Measurements from ENCODE around the gene CAPSL. TPM values are rescaled to one million over a fixed set of nuclear protein-coding genes. Genes with fewer than 3 reads are reported as not detected.

Gene CAPSL
- total and polyA plus RNA-seq, 2 experiments from 2014 or later = 0.73 TPM; not detected in 1

- Histone ChIP-seq H2AFZ (no peak overlapping the region), H3K9me2 (ENCODE audit: insufficient read depth) (peaks cover 5% of the 10 kb centered on the region; the same call in 1 of the 2 replicates), H3K4me1 (ENCODE audit: insufficient read depth) (peaks cover 11% of the 10 kb centered on the region), H3K27me3 (ENCODE audit: insufficient read depth) (no peaks in the 10 kb centered on the region), H3K79me2 (replicated peaks; ENCODE audit: insufficient read depth) (no peaks in the 10 kb centered on the region), H4K20me1 (replicated peaks; ENCODE audit: insufficient read depth) (no peaks in the 10 kb centered on the region), H3K4me3 (no peak overlapping the region), H3K36me3 (ENCODE audit: insufficient read depth) (no peaks in the 10 kb centered on the region), H3K27ac (ENCODE audit: low read depth) (no peak overlapping the region), H3F3A (replicated peaks; ENCODE audit: low read depth) (no peaks in the 10 kb centered on the region), H3K4me2 (no peak overlapping the region)
- no peak for TF ChIP-seq POLR2AphosphoS5 (IDR thresholded peaks at IDR 0.05; ENCODE audit: low read depth)
- TF ChIP-seq EZH2 (IDR thresholded peaks at IDR 0.05; ENCODE audit: low read depth, unreplicated experiment) = no peak
- no peak for TF ChIP-seq ZNF462 (CRISPR knock-in tag; IDR thresholded peaks at IDR 0.05)
- no peak for TF ChIP-seq EZH2phosphoT487 (IDR thresholded peaks at IDR 0.05; ENCODE audit: unreplicated experiment)
- TF ChIP-seq CTCF (conservative IDR thresholded peaks at IDR 0.05; ENCODE audit: low read depth in 2 of 2) = no peak
- TF ChIP-seq ZNF114 (CRISPR knock-in tag; IDR thresholded peaks at IDR 0.05) = no peak
- no peak for TF ChIP-seq ETS1 (IDR thresholded peaks at IDR 0.05)
- TF ChIP-seq ZNF331 (CRISPR knock-in tag; IDR thresholded peaks at IDR 0.05; ENCODE audit: low read depth) = no peak
- TF ChIP-seq STAT1 (IDR thresholded peaks at IDR 0.05; ENCODE audit: unreplicated experiment) = no peak
- no peak for TF ChIP-seq CREB1 (CRISPR knock-in tag; IDR thresholded peaks at IDR 0.05; ENCODE audit: low read depth)
- no peak for TF ChIP-seq NANOG (IDR thresholded peaks at IDR 0.05; ENCODE audit: borderline replicate concordance)
- TF ChIP-seq REST (IDR thresholded peaks at IDR 0.05; ENCODE audit: unreplicated experiment) = no peak
- no peak for TF ChIP-seq JUNB (IDR thresholded peaks at IDR 0.05; ENCODE audit: unreplicated experiment)
- ATAC-seq (no peak), DNase-seq (ENCODE audit: low spot score) (no peak)
- Mint-ChIP-seq H3K9me3 (peaks cover 9% of the 10 kb centered on the region; the same call in 2 of the 3 replicates), H3K27me3 (ENCODE audit: insufficient read depth, low read depth, poor library complexity) (peaks cover under 1% of the 10 kb centered on the region), H3K4me1 (peaks cover 11% of the 10 kb centered on the region; the same call in 2 of the 3 replicates), H3K4me3 (no peak overlapping the region), H3K27ac (no peak overlapping the region), H3K36me3 (ENCODE audit: low read depth) (no peaks in the 10 kb centered on the region)
Measured at GRCh38 chr5:35903631-35904203, 34.7 kb downstream of the CAPSL start.
